NCI-H345 treated with DMSO at 0.1 percent for 48 hours (cell line): ENCODE results near the gene SLC25A12.
"Not testable (repeated sequence)": the region's sequence is repeated elsewhere in the genome, so short reads cannot be mapped to it uniquely, and the experiment has no call there.

Source experiments
- DNase-seq: peaks from one replicate; lab custom pipeline; 2025; ENCODE audit not compliant: unreplicated experiment; lab: John Stamatoyannopoulos, UW

SLC25A12 gene

GRCh38 chr2:171830039-171830438, 64.0 kb downstream of the SLC25A12 start:
- DNase-seq, result no peak

- DNase-seq, result no peak
Observed at GRCh38 chr2:171824086-171824485, 70.0 kb downstream of the SLC25A12 start.

- no peak for DNase-seq
Observed at GRCh38 chr2:171822525-171823322, 71.3 kb downstream of the SLC25A12 start.

GRCh38 chr2:171819453-171819852, 74.6 kb downstream of the SLC25A12 start:
- no peak for DNase-seq

DNA sequence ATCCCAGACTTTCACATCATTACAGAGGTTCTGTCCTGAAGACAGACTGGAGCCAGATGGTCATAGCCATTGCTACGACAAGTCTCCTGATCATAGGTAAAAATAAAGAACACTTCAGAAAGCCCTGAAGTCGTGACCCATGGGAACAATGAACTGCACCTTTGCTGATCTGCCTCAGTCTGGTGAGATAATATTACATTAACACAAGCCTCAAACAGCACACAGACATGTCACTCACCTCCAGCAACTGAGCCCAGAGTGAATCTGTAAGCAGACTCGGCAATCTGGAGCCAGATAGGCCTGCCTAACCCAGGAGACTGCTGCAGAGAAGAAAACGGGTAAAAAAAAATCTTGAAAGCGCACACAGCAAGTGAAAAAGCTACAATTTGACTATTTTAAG, 79.2 kb downstream of the SLC25A12 start:
- no peak for DNase-seq

- no peak for DNase-seq
Observed at GRCh38 chr2:171814174-171814573, 79.9 kb downstream of the SLC25A12 start.

DNA sequence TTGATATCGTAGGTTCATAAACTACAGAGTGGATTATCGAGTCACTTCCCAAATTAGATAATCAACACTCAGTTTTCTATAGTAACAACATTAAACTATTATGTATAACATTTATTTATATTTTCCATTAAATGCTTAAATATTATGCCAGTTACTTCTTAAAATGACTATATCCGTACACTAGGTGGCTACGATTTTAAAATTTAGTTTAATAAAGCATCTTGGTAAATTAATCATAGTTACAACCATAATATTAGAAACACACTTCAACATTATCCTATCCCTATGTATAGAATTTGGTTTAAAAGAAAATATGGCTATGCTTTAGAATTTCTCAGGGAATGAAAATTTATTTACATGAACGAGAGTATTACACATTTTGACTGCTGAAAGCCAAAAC, 80.3 kb downstream of the SLC25A12 start:
- DNase-seq, result no peak

DNA sequence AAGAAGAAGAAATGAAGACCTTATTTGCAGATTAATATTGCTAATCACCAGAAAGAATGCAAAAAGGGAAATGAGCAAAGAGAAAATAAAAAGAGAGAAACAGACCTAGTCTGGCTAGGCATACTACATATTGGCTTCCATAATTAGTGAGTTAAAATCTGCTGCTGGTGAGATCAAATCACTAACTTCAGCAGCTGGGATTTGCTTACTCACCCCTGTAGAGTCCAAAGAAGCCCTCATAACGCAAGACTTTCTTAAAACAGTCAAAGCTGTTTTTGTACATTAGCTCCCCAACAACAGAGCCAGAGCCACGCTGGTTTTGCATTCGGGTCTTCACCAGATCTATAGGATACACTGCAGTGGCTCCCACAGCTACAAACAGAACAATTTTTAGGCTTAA, 80.9 kb downstream of the SLC25A12 start:
- DNase-seq, result no peak

DNA sequence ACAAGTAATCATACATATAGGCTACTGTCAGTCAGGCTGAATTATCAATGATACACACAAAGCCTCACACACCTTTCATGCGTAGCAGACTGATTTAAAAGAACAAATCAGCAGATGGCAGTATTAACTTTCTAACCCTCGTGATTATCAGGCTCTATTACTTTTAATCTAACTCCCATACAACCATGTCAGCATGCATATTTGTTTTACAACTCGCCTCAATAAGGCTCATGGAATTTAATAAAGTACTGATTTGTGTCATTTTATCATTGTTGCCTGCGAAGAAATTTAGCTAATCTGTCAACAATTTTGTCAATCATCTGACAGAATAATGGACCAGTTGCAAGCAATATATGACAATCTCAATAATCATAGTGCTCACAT, 82.8 kb downstream of the SLC25A12 start:
- DNase-seq, result no peak

DNA sequence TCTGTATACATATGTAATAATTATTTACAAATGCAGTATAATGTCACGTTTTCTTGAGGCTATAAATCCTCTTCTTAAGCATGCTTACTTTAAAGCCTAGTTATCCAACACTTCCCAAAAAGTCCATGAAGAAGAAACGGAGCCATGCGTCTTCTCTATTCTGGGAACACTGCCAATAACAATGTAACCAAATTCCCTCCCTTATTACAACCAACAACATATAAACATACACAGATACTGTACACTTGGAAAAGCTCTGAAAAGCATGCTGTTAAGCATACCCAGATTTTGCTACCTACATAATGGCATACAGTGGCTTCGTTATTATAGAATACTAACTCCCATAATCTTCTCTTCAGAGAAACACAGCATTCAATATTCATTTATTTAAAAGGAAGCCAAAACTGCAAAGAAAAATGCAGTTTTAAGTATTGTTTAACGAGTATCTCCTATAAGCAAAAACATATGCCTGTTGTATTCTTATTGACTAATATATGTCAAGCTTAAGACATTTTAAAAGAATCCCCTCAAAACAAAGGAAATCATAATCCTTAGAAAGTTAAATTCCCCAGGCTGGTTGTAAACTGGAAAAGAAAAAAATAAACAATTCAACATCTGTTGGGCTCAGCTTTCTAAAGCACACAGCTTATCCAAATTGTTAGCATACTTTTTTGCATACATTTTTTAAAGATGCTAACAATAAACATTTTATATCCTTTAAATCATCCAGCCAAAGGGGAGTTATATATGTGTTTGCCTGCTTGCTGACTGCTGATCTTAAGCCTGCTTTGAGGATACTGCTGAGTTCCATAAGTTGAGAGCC, 83.4 kb downstream of the SLC25A12 start:
- DNase-seq, result peak; percentile 26

DNA sequence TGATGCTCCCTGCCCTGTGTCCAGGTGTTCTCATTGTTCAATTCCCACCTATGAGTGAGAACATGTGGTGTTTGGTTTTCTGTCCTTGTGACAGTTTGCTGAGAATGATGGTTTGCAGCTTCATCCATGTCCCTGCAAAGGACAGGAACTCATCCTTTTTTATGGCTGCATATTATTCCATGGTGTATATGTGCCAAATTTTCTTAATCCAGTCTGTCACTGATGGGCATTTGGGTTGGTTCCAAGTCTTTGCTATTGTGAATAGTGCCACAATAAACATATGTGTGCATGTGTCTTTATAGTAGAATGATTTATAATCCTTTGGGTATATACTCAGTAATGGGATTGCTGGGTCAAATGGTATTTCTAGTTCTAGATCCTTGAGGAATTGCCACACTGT, 85.2 kb downstream of the SLC25A12 start:
- not testable (repeated sequence) for DNase-seq

DNA sequence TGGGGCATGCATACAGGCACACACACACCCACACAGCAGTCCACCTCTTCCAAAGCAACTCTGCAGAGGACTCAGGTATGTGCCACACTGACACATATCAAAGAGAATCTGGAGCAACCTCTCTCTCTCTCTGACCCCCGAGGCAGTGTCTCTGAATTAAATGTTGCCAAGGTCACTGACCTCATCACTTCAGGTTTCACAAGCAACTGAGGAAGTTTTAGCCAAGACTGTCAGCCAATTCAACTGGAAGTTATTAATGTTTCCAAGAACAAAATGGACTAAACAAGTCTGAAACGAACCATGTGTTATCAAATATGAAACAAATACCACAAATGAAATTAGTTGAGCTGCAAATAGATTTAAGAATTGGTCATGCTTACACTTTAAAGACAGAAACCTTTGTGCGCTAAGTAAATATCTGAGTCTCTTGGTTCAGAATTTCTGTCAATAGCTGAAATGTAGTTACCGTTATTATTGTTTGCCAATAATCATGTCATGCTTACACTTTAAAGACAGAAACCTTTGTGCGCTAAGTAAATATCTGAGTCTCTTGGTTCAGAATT, 86.1 kb downstream of the SLC25A12 start:
- no peak for DNase-seq

DNA sequence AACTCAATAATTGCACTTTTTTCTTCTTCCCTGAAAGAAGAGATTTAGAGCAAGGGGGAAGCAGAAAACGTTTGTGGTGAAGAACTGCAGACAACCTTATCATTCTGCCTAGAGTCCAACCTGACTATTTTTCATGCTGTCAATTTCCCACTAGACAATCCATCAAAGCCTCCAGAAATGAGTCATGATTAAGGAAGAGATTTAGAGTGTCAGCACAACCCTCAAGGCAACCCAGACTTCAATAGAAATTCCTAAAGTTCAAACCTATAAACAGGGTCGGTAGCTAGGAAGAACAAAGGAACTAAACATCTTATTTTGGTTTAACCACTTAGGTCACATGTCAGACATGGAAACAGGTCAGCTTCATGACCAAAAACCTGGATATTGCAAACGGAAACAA, 86.9 kb downstream of the SLC25A12 start:
- DNase-seq, result no peak

- no peak for DNase-seq
Observed at GRCh38 chr2:171804456-171804855, 89.6 kb downstream of the SLC25A12 start.

GRCh38 chr2:171803757-171804156, 90.3 kb downstream of the SLC25A12 start:
- no peak for DNase-seq

DNA sequence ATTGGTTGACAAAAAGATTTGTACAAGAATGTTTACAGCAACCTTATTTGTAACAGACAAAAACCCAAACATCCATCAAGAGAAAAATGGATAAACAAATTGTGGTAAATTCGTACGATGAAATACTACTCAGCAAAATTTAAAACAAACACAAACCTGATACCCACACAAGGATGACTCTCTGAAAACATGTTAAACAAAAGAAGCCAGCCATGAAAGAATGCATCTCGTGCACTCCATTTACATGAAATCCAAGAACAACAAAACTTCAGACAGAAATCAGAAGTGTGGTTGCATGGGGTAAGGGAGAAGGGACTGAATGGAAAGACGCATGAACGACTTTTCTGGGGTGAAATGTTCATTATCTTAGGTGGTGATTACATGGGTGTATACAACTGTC, 93.4 kb downstream of the SLC25A12 start:
- DNase-seq, result no peak

GRCh38 chr2:171798156-171798820, 95.8 kb downstream of the SLC25A12 start:
- no peak for DNase-seq

DNA sequence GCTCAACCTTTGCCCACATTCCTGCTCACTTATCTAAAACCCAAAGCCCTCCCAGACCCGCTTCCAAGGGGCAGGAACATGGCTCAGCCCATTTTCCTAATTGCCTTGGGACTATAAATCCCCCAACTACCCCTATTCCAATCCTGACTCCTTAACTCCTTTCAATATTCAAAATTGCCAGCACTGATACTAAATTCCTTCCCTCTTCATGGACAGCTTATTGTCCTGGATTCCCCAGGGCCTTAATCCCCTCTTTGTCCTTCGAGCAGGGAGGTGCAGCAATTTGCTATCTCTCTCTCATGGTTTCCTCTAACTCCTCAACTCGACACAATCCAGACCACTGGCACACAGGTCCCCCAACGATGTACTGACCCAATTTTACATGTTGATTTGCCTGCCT, 99.1 kb downstream of the SLC25A12 start:
- no peak for DNase-seq

- DNase-seq, result no peak
Observed at GRCh38 chr2:171793691-171794678, 100.1 kb downstream of the SLC25A12 start.

DNA sequence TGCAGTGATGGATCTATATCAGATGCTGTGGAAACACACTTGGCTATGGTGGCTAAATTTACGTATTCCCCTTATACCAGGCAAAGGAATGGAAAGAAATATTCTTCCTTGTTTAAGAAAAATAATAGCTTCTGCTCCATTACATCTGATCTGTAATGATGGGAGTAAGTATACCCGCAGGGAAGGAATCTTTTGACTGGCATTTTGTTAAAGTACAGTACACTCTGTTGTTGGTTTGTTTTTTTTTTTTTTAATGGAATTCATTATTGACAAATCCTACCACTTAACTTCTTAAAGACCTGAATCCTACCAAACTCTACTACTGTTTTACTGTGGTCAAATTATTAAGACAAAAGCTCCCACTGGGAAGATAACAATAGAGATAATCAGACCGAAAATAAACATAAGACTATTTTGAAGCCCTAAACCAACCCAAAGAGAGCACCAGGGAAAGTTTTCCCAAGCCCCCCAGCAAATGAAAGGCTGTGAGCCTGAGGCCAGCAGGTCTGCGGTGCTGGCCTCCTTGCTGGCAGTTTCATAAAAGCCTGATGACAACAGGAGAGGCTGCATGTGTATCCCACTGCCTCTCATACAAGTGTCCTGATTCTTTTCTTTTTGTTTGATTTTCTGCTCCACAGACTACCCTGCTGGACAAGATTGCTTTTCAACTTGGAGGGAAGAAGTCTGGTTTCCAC, 101.0 kb downstream of the SLC25A12 start:
- no peak for DNase-seq
